Pancreas (tissue), 10 donors: ENCODE data around the gene KRTAP5-2. TPM values are rescaled to one million over a fixed set of nuclear protein-coding genes. Genes with fewer than 3 reads are reported as not detected.
"Not testable (repeated sequence)": the region's sequence is repeated elsewhere in the genome, so short reads cannot be mapped to it uniquely, and the experiment has no call there.

Experiments
- ATAC-seq, 4 donors: fragments of 200-7000 bp; cut with Tn5 transposase; one replicate each; pipeline versions ENCODE4 v1.8.0 to v1.9.1; 2020; ENCODE audit warnings: mild to moderate bottlenecking in 4 of 4, moderate library complexity in 4 of 4
- DNase-seq, 6 donors: peaks; one replicate each; pipeline ENCODE4 v3.0.0-alpha.2; 2020
- FAIRE-seq: peaks from 2 replicates; lab custom pipeline; 2012; peaks lifted over from hg19 to GRCh38; lab: Jason Lieb, UNC
- H3K27ac ChIP-seq, 4 donors: fragments of 200-600 bp; sonication (generic); 1 replicate in 3 of 4; 2 replicates in 1 of 4; pipeline versions ENCODE4 v1.5.0 to v1.8.0; 2020
- H3K27me3 ChIP-seq, 4 donors: fragments of 200-600 bp; one replicate each; pipeline ENCODE4 v1.8.0; 2021
- H3K36me3 ChIP-seq, 3 donors: fragments of 200-600 bp; sonication (generic) in 1 of 3; one replicate each; pipeline versions ENCODE4 v1.5.0 to v1.8.0; 2020 to 2021
- H3K4me1 ChIP-seq, 3 donors: fragments of 200-600 bp; one replicate each; pipeline ENCODE4 v1.8.0; 2021
- H3K4me3 ChIP-seq, 4 donors: fragments of 200-600 bp; sonication (generic) in 2 of 4; one replicate each; pipeline versions ENCODE4 v1.5.0 to v1.8.0; 2020 to 2021
- H3K9me3 ChIP-seq, 4 donors: fragments of 200-600 bp; one replicate each; pipeline ENCODE4 v1.8.0; 2021
- WGBS, 2 donors: extraction: QIAGEN DNeasy Blood & Tissue Kit; methylation state at CpG; one replicate each; pipeline ENCODE4 v1.1.7; 2013; 5-methylcytosine and 5-hydroxymethylcytosine counted together
- intact Hi-C, 3 donors: fragments of 100-400 bp; cut with DNase I; formaldehyde crosslinking; loops; one replicate each; pipeline versions ENCODE4 v1.11.1 to v1.14.2; 2022
- polyA plus RNA-seq, 2 donors: library from polyadenylated mRNA; stranded (reverse); fragments of 200-250 nt; gene quantifications; one replicate each; pipeline ENCODE4 v1.2.3, GENCODE V29; 2013
- total RNA-seq, 6 donors: library from RNA; stranded (reverse); fragmentation: NEBNext Ultra II Directional in 4 of 6; extraction: Animal tissue kit (Norgen Biotek cat#: 25700) in 4 of 6; gene quantifications; one replicate each; pipeline versions ENCODE4 v1.2.1 to v1.2.4, GENCODE V29; 2021 to 2023
- TF ChIP-seq, protein P1 (sequence below), 4 donors: fragments of 200-600 bp; sonication (generic) in 3 of 4; IDR thresholded peaks; one replicate each; pipeline versions ENCODE4 v1.5.0 to v1.8.0; 2021; ENCODE audit warnings: antibody characterized with exemption in 4 of 4
- donor health status: healthy with polysubstance abuse.
- donor health status: DM: no; HTN: no; CAD: no; lungs with moderate emphysema.
- donor health status: DM: no; HTN: no; CAD: no.
- donor health status: control.
- donor health status: control.
- donor health status: Bipolar disorder and iron deficiency.
- donor health status: DM: yes; HTN: yes; CAD: no.
- donor health status: DM: no; HTN: no; CAD: no.
- donor health status: DM: no; HTN: no; CAD: no.
- donor health status: DM: yes; HTN: yes; CAD: no.

KRTAP5-2 gene, protein sequence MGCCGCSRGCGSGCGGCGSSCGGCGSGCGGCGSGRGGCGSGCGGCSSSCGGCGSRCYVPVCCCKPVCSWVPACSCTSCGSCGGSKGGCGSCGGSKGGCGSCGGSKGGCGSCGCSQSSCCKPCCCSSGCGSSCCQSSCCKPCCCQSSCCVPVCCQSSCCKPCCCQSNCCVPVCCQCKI
- total RNA-seq (not detected), polyA plus RNA-seq (under 1 TPM in 1 of 2 donors, not detected in 1; 0.15 TPM)

DNA sequence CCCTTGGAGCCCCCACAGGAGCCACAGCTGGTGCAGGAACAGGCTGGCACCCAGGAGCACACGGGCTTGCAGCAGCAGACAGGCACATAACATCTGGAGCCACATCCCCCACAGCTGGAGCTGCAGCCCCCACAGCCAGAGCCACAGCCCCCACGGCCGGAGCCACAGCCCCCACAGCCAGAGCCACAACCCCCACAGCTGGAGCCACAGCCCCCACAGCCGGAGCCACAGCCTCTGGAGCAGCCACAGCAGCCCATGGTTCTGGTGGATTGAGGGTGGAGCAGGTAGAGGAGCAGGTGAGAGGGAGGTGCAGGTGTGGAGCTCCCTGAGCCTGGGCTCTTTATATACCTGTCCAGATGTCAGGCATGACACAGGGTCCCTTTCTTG, at the start of gene KRTAP5-2:
KRTAP5-2 (minus strand) TSS at position 301 of the 387 bp plus-strand sequence; CDS start at position 257, 44 bp downstream.
- intact Hi-C loops = no loop called here

DNA sequence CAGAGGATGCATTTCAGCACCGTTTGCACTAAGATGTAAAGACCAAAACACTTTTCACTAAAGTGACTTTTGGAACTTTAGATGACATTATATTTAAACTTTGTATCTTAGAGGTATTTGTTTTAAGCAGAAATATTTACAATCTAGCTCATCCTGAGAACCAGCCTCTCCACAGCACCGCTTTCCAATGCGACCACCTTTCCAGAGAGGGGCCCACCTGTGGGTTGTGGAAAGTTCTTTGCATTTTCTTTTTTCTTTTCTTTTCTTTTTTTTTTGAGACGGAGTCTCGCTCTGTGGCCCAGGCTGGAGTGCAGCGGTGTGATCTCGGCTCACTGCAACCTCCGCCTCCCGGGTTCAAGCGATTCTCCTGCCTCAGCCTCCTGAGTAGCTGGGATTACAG, 48.4 kb upstream of the KRTAP5-2 start:
- intact Hi-C loops, H3K36me3 ChIP-seq, H3K27ac ChIP-seq, H3K4me3 ChIP-seq, H3K9me3 ChIP-seq, FAIRE-seq, ATAC-seq, DNase-seq, H3K27me3 ChIP-seq, H3K4me1 ChIP-seq: not testable (repeated sequence)
- 84 to 85% methylated on average over 10 of the region's 10 CpGs for WGBS, 2 donors

More for the DNA sequence above, at the start of gene KRTAP5-2:
- FAIRE-seq = no peak
- no peak within 1 kb of the TSS for H3K27ac ChIP-seq
- no peaks in the 10 kb centered on the region for H3K36me3 ChIP-seq
- ATAC-seq = no peak
- H3K9me3 ChIP-seq = no peaks in the 10 kb centered on the region
- H3K27me3 ChIP-seq = no peaks in the 10 kb centered on the region
- H3K4me3 ChIP-seq = no peak within 1 kb of the TSS
- DNase-seq = no peak
- 86 to 88% methylated on average over 4 of the region's 4 CpGs for WGBS, 2 donors
- TF ChIP-seq, protein P1, sequence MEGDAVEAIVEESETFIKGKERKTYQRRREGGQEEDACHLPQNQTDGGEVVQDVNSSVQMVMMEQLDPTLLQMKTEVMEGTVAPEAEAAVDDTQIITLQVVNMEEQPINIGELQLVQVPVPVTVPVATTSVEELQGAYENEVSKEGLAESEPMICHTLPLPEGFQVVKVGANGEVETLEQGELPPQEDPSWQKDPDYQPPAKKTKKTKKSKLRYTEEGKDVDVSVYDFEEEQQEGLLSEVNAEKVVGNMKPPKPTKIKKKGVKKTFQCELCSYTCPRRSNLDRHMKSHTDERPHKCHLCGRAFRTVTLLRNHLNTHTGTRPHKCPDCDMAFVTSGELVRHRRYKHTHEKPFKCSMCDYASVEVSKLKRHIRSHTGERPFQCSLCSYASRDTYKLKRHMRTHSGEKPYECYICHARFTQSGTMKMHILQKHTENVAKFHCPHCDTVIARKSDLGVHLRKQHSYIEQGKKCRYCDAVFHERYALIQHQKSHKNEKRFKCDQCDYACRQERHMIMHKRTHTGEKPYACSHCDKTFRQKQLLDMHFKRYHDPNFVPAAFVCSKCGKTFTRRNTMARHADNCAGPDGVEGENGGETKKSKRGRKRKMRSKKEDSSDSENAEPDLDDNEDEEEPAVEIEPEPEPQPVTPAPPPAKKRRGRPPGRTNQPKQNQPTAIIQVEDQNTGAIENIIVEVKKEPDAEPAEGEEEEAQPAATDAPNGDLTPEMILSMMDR (IDR thresholded peaks at IDR 0.05) = no peak
- no peaks in the 10 kb centered on the region for H3K4me1 ChIP-seq

DNA sequence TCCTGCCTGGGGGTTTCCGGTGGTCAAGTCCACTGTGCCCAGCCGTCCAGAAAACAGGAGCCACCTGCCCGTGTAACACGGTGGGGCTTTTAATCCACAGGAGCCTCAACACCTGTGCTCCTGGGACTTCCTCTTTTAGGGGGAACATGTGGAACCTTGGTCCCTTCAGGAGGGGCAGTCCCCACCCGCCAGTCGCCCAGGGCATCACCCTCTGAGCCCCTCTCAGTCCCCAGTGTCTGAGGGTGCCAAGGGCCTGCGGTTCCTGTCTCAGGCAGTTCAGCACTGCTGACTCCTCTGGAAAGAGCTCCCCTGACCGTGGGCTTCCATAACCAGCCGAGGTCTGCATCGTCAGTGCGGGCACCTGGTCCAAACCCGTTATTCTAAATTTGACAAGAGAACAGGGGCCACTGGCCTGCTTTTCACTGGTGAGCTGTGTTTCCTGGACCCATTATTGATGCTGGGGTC, 47.3 kb upstream of the KRTAP5-2 start:
- ATAC-seq (no peak), FAIRE-seq (no peak), DNase-seq (peak in 1 of 6 donors; percentile 40)
- 67 to 77% methylated on average over 12 of the region's 12 CpGs for WGBS, 2 donors
- Histone ChIP-seq H3K9me3 (no peaks in the 10 kb centered on the region), H3K27me3 (no peaks in the 10 kb centered on the region), H3K36me3 (no peaks in the 10 kb centered on the region), H3K4me3 (no peak overlapping the region), H3K27ac (no peak overlapping the region), H3K4me1 (no peaks in the 10 kb centered on the region)
- TF ChIP-seq, protein P1 (IDR thresholded peaks at IDR 0.05) = no peak
- intact Hi-C loops = no loop called here

DNA sequence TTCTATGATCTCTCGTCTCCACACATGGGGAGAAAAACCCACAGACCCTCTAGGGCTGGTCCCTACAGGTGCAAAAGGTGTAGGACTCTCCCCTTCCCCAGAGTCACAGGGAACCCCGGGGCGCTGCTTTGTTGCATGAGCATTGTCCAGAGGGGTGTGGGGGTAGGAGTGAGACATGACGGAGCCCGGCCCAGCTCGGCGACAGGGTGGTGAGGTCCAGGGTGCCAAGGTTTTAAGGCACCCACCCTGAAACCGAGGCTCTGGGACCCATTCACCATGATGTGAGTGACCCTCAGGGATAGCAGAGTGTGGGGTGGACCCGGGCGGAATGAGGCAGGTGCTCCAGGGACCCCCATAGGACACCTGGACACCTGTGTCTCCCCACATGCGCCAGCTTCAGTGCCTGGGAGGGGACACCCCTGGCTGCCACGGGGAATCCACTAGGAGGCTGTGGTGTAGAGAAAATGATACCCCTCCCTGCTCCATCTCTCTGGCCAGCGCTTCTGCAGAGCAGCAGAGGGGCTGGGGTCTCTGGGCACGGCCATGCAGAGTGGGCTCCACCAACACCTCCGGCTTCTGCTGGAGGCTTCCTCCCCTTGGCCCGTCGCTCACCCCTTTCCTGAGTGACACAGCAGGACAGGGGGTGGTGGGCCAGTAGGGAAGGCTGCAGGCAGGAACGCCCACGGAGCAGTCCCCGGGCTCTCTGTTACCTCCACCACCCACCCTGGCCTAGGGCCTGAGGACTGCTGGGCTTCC, 46.7 kb upstream of the KRTAP5-2 start:
- WGBS, 2 donors = 66 to 78% methylated on average over 18 to 20 of the region's 20 CpGs
- H3K27ac ChIP-seq = no peak overlapping the region
- no peak for ATAC-seq
- H3K27me3 ChIP-seq = no peaks in the 10 kb centered on the region
- H3K36me3 ChIP-seq = no peaks in the 10 kb centered on the region
- no peaks in the 10 kb centered on the region for H3K4me1 ChIP-seq
- peak in 2 of 6 donors; percentile 44 to 54 for DNase-seq
- TF ChIP-seq, protein P1 (IDR thresholded peaks at IDR 0.05) = no peak
- no peaks in the 10 kb centered on the region for H3K9me3 ChIP-seq
- intact Hi-C loops = no loop called here
- no peak overlapping the region for H3K4me3 ChIP-seq
- FAIRE-seq = no peak

DNA sequence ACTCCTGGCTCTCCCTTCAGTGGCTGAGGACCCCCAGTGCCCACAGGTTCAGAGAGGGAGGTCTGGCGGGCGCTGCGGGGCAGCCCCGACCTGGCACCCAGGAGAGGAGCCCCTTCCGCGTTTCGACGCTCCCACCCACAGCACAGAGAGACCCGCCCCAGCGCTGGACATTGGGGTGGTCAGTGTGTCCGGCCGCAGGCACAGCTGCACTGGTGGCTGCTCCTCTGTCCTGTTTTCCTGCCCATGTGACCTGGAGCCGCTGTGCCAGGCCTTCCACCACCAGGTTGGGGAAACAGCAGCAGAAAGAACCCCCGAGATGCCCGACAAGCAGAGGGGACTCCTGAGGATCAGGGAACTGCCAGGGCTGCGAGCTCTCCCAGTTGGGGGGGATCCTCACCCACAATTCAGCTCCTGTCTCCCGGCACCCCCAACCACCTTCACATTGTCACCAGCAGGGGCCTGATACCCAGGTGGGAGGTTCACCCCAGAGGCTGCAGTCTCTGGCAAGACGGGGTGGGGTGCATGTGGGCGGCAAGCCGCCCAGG, 45.1 kb upstream of the KRTAP5-2 start:
- ATAC-seq (no peak), FAIRE-seq (no peak)
- H3K27me3 ChIP-seq = no peaks in the 10 kb centered on the region

More for the DNA sequence above, 45.1 kb upstream of the KRTAP5-2 start:
- DNase-seq = peak in 2 of 6 donors; percentile 42 to 59
- Histone ChIP-seq H3K9me3 (no peaks in the 10 kb centered on the region), H3K4me1 (no peaks in the 10 kb centered on the region), H3K4me3 (no peak overlapping the region), H3K27ac (no peak overlapping the region), H3K36me3 (no peaks in the 10 kb centered on the region)
- WGBS, 2 donors = 86 to 95% methylated on average over 20 of the region's 20 CpGs
- intact Hi-C loops = no loop called here
- TF ChIP-seq, protein P1 (IDR thresholded peaks at IDR 0.05) = no peak
